GM18520 (cell line): ENCODE data around the gene SERTAD2.

ENCODE experiments used
- ATAC-seq: cut with Tn5 transposase; IDR thresholded peaks from one replicate; pipeline ENCODE4 v1.9.1; 2021; ENCODE audit not compliant: unreplicated experiment

SERTAD2 gene

DNA sequence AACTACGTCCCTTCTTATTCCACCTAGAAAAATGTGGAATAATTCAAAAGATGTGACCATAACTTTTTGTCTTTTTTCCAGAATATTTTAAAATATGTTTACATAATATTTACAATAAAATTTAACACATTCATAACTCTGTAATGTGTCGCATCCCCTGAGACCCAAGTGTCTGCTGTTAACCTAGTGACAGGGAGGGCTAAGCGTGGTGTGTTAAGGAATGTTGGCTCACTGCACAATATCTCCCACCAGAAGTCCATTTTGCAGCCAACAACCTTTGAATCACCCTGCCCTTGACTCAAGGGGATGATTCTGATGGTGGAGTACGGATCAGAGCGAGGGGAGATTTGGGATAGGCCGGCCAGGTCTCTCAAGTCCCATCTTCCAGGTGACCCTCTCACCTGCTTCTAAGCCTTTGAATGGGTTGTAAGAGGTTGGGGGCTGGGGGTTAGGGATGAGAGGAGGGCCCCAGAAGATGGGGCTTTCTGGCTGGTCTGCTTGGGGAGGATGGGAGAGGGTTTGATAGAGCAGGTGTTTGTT lies 43.3 kb downstream of the SERTAD2 start:
- no peak for ATAC-seq

GRCh38 chr2:64609942-64610281 lies 43.8 kb downstream of the SERTAD2 start:
- ATAC-seq, result no peak

DNA sequence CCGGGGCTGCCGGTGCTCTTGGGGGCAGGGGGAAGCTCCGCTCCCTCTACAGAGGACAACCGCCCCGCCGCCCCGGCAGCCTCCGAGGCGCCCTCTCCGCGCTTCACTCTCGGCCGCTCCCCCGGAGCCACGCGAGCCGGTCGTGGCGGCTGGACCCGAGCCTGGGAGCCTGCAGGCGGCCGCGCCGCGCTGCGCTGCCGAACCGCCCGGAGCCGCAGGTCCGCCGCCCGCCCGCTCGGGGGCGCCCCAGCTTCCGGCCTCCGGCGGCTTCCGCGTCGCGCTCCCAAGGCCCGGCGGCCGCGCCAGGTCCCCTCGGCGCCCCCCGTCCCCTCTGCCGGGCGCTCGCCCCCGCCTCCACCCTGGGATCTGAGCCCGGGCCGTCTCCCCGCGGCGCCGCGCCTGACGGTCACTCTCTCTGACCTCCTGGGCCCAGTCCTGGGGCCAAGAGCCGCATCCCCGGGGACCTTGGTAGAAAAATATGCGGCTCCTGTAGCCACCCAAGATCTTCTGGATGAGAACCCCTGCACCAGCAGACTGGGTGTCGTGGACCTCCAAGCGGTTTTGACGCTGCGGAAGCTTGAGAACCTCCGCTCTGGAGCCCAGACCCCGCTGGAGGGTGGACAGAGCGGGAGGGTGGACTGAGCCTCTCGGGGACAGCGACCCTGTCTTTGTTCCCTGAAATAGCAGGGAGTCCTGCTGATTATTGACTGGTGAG lies 44.3 kb downstream of the SERTAD2 start:
- peak; percentile 32 for ATAC-seq

DNA sequence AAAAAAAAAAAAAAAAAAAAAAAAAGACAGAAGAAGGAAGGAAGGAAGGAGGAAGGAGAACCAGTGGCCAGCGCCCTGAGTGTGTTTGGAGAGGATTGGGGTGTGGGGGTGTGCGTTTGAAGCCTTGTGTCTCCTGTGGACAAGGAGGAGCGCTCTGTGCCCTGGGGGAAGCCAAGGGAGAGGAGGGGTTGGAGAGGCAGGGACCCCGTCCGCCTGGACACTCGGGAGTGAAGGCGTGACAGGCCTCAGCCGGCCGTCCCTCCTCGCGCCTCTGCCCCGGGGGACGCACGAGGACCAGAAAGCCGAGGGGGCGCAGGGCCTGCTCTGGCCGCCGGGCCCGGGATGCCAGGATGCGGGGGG lies 44.9 kb downstream of the SERTAD2 start:
- no peak for ATAC-seq

- no peak for ATAC-seq
Observed at GRCh38 chr2:64607381-64608304, 46.1 kb downstream of the SERTAD2 start.

DNA sequence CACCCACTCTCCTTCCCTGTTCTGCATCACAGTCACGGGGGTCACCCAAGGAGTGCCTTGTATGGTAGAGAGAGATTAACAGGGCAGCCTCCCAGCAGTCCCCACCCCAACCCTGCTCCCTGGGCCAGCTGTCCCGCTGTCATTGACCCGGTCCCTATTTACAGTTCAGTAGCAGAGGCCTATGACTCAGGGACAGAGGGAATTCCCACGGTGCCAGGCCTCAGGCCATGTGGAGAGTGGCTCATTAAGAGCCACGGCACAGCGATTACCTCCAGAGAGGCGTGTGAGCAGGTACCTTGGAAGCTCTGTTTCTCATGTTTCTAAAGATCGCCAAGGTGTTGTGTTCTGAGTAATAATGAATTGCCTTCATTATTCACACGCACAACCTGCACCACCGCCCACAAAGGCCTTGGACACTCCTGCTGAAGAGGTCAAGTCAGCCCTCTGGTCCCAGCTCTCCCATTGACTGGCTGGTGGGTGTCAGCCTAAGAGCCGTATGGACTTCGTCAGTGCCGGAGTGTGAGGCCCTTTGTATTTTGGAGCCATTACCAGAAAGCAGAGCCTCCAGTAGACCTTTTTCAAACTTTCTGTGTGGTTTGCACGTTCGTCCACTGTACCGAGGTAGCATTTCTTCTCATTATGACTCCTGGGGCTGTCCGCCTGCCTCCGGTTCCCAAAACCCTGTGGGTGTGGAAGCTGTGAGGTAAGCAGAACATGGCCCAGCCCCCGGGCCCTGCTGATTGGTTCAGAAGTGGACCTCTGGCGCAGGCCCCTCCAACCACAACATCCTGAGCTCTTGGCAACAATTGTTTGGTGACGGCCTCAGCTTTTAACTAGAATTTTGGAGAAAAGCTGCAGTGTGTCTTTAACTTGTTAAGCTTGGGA lies 47.0 kb downstream of the SERTAD2 start:
- peak; percentile 76 for ATAC-seq

DNA sequence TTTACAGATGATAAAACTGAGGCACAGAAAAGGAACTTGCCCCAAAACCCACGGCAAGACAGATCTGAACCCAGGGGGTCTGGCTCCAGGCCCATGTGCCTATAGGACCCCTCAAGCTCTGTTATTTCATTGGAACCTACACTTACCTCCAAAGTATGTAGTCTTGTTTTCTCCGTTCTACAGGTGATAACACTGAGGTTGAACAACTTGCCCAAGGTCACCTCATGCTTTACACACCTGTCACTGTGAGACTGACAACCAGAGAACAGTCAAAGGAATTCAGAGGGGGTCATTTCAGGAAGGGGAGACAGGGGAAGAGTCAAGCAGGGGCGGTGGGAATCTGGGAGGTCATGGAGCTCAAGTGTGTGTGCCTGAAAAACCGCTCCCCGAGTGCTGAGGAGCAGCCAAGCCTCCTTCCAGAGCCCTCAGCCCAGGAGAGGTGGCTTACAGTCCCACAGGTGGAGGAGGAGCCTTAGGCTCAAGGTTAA lies 47.7 kb downstream of the SERTAD2 start:
- ATAC-seq, result no peak

DNA sequence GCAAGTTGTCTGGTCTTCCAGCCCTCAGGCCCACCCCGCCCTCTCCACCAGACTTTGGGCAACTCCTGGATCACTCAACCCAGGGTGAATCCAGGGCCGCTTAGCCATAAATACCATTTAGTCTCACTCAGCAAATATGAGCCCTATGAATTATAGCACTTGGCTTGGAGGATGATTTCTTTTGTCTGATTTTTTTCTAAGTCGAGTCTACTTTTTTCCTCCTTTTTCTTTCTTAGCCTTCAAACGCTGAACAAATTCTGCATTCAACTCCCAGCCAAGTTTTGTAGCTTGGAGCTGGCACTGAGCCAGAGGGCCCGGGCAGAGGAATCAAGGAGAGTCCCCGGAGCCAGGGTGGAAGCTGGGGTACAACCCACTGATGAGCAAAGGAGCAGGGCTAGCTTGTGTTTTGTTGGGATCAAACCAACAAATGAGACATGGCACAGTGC lies 48.7 kb downstream of the SERTAD2 start:
- no peak for ATAC-seq

DNA sequence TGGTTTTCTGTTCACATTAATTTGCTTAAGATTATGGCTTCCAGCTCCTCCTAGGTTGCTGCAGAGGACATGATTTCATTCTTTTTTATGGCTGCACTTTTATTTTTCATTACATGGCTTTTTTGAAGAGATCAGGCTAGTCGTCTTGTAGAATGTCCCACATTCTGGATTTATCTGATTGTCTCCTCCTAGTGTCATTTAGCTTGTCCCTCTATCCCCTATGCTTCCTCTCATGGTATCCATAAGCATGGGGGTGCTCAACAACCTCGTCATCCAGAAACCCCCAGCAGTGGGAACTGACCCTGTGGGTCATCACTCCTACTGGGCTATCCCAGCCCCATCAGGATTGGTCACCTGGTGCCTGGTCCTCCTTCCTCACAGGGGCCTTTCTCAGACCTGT lies 49.6 kb downstream of the SERTAD2 start:
- ATAC-seq, result no peak

GRCh38 chr2:64602436-64602835 lies 51.3 kb downstream of the SERTAD2 start:
- no peak for ATAC-seq

GRCh38 chr2:64601785-64602391 lies 51.8 kb downstream of the SERTAD2 start:
- ATAC-seq, result no peak

DNA sequence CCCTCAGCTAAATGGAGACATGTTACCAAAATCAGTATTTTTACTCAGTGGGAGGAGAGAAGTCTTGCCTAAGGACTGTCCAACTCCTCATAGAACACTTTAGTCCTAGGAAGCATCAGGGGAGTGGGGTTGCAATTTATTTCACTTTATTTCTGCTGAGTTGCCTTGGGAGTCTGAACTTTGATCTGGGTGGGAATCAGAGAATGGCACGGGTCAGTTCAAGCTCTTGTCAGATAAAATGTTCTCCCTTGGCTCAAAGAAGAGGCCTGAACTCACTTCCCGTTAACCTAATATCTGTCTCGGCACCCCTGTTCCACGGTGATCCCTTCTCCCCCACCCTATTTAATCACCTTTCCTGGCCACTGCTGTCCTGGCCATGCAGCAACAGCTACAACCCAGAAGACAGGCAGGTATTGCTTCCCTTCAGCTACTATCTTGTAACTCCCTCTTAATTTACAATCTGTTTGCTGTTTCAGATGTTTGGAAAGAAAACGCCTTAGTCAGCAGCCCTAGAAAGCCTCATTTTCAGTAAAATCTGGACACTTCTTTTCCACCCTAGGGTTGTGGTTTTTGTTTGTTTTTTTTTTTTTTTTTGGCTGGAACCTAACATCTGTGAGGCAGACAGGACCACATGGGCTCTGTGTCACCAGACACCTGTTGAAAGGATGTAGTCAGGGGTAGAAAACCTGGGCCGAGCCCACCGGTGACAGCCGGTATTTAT lies 52.5 kb downstream of the SERTAD2 start:
- ATAC-seq, result no peak

- ATAC-seq, result no peak
Observed at GRCh38 chr2:64599469-64599868, 54.2 kb downstream of the SERTAD2 start.

DNA sequence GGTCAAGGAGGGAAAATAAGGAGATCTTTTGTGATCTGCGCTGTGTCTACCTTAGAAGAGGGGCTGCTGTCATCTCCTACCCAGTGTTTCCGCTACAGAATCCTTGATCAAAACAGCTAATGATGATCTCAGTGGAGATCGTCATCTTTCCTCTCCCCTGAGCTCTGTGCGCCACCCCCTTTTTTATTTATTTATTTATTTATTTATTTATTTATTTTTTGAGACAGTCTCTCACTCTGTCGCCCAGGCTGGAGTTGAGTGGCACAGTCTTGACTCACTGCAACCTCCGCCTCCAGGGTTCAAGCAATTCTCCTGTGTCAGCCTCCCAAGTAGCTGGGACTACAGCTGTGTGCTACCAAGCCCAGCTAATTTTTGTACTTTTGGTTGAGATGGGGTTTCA lies 55.5 kb downstream of the SERTAD2 start:
- ATAC-seq, result no peak

GRCh38 chr2:64595397-64596176 lies 58.1 kb downstream of the SERTAD2 start:
- no peak for ATAC-seq

DNA sequence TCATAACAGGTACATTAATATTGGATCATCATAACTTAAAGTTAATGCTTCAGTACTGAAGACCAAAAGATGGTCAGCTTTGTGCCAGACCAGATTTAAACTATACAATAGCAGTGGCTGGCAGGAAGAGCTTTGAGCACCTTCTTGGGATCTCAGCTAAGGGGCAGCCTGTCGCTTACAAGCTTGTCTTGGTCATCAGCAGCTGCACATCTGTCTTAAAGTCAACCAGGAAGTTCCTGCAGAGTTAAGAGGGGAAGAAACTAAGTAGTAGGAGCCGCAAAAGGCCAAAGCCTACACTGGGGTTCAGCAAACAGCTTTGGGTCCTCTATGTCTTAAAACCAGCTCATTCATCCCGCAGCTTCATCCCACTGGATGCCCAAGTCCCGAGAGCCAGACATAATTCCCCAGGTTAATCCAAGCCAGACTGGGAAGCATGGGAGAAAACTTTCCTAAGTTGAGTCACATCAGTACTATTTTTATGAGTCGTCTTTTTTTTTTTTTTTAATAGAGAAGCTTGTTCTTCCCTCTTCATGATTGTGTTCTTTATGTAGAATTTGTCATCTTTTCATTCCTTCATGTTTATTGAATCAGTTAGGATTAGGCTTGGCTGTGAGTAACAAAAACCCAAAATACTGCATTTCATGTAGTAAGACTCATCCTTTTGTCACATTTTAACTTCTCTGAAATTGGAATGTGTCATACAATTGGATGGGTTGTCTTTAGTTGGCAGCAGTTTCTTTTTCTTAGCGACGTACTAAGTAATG lies 59.3 kb downstream of the SERTAD2 start:
- no peak for ATAC-seq

GRCh38 chr2:64593035-64593655 lies 60.6 kb downstream of the SERTAD2 start:
- no peak for ATAC-seq

DNA sequence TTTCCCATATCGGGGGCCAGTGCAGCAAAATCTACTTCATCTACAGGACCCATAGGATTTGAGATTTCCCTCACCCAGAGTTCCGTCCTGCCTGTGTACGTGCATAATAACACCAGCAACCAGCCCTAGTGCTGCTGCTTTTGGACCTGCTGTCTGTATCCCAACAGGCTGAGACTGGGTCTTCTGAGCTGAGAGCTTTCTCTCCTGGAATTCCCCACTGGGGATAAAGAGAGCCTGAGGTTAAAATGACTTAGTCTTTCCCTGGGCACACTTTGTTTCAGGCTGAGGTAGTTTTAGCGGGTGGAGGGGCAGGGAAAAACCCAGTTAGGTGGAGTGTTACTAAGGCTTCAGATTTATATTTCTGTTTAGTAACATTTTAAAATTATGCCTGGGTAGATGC lies 62.5 kb downstream of the SERTAD2 start:
- no peak for ATAC-seq
